CD4-positive, alpha-beta T cell treated with Interferon gamma for 1 hour (primary cell): ENCODE results near the gene N4BP2L2.

Source experiments
- DNase-seq: peaks from one replicate; pipeline ENCODE4 v3.0.0-alpha.2; 2020

The N4BP2L2 gene

GRCh38 chr13:32456591-32456990 is 82.0 kb downstream of the N4BP2L2 start:
- no peak for DNase-seq

- DNase-seq: no peak
Observed at GRCh38 chr13:32455594-32455903, 83.0 kb downstream of the N4BP2L2 start.

GRCh38 chr13:32454886-32455593 is 83.6 kb downstream of the N4BP2L2 start:
- no peak for DNase-seq

GRCh38 chr13:32453981-32454380 is 84.6 kb downstream of the N4BP2L2 start:
- no peak for DNase-seq

GRCh38 chr13:32448972-32449371 is 89.6 kb downstream of the N4BP2L2 start:
- no peak for DNase-seq

GRCh38 chr13:32447894-32448623 is 90.5 kb downstream of the N4BP2L2 start:
- no peak for DNase-seq

GRCh38 chr13:32446773-32447465 is 91.7 kb downstream of the N4BP2L2 start:
- no peak for DNase-seq

- no peak for DNase-seq
Observed at GRCh38 chr13:32446220-32446619, 92.4 kb downstream of the N4BP2L2 start.

- no peak for DNase-seq
Observed at GRCh38 chr13:32445461-32445860, 93.1 kb downstream of the N4BP2L2 start.

GRCh38 chr13:32443111-32443510 is 95.5 kb downstream of the N4BP2L2 start:
- peak; percentile 29 for DNase-seq

- no peak for DNase-seq
Observed at GRCh38 chr13:32438871-32439270, 99.7 kb downstream of the N4BP2L2 start.

GRCh38 chr13:32432856-32433255 is 105.7 kb downstream of the N4BP2L2 start:
- no peak for DNase-seq

GRCh38 chr13:32431361-32431760 is 107.2 kb downstream of the N4BP2L2 start:
- DNase-seq: no peak

- no peak for DNase-seq
Observed at GRCh38 chr13:32430018-32430747, 108.4 kb downstream of the N4BP2L2 start.

- DNase-seq: no peak
Observed at GRCh38 chr13:32429433-32429909, 109.1 kb downstream of the N4BP2L2 start.

GRCh38 chr13:32428581-32429432 is 109.8 kb downstream of the N4BP2L2 start:
- peak; percentile 23 for DNase-seq

- peak; percentile 93 for DNase-seq
Observed at GRCh38 chr13:32427852-32428580, 110.6 kb downstream of the N4BP2L2 start, which contains the start of gene N4BP2L1. N4BP2L1 (minus strand) TSS chr13:32428130; CDS start chr13:32428082, 48 bp downstream.

GRCh38 chr13:32426990-32427851 is 111.4 kb downstream of the N4BP2L2 start:
- DNase-seq: peak; percentile 63

- peak; percentile 29 for DNase-seq
Observed at GRCh38 chr13:32426191-32426989, 112.2 kb downstream of the N4BP2L2 start.
